Neuronal stem cell (in vitro differentiated cells): ENCODE measurements around the gene TSHZ1.
A peak's percentile ranks its signal among the peaks of the same experiment; 100 is the strongest.

Experiments
- DNase-seq: peaks from one replicate; pipeline ENCODE4 v3.0.0-alpha.2; 2013; ENCODE audit warnings: low spot score
- H2AFZ ChIP-seq: one replicate; pipeline ENCODE4 v1.6.1; 2013; ENCODE audit warnings: mild to moderate bottlenecking, low read length, inconsistent platforms
- H2AK5ac ChIP-seq: 2 replicates; pipeline ENCODE4 v1.6.1; 2013; ENCODE audit warnings: low read depth, mild to moderate bottlenecking, inconsistent platforms, low read length, moderate library complexity, mixed read lengths
- H2BK120ac ChIP-seq: 2 replicates; pipeline ENCODE4 v1.6.1; 2013; ENCODE audit warnings: low read depth, mild to moderate bottlenecking, inconsistent platforms, low read length, moderate library complexity, mixed read lengths
- H2BK12ac ChIP-seq: one replicate; pipeline ENCODE4 v1.6.1; 2013; ENCODE audit warnings: low read length, inconsistent platforms
- H2BK15ac ChIP-seq: 2 replicates; pipeline ENCODE4 v1.6.1; 2013; ENCODE audit warnings: mild to moderate bottlenecking, low read length, inconsistent platforms, mixed read lengths
- H2BK5ac ChIP-seq: one replicate; pipeline ENCODE4 v1.6.1; 2013; ENCODE audit warnings: inconsistent platforms, mild to moderate bottlenecking, low read length, moderate library complexity
- H3K14ac ChIP-seq: one replicate; pipeline ENCODE4 v1.6.1; 2013; ENCODE audit warnings: low read length, inconsistent platforms
- H3K18ac ChIP-seq: 2 replicates; pipeline ENCODE4 v1.6.1; 2013; ENCODE audit warnings: low read length, inconsistent platforms
- H3K23ac ChIP-seq: 2 replicates; pipeline ENCODE4 v1.6.1; 2013; ENCODE audit warnings: low read depth, mild to moderate bottlenecking, mixed read lengths, low read length, inconsistent platforms; ENCODE audit not compliant: poor library complexity
- H3K27ac ChIP-seq: replicated peaks from 3 replicates; pipeline ENCODE4 v1.5.1; 2013; ENCODE audit warnings: low read length, inconsistent platforms
- H3K27me3 ChIP-seq, 3 experiments: 2 replicates each; pipeline ENCODE4 v1.6.1; 2013; ENCODE audit warnings: low read length in 3 of 3, mild to moderate bottlenecking in 2 of 3, inconsistent platforms in 1 of 3, low read depth in 1 of 3, mixed read lengths in 1 of 3, moderate library complexity in 1 of 3; ENCODE audit not compliant: control insufficient read depth in 3 of 3, insufficient read depth in 3 of 3
- H3K36me3 ChIP-seq, 2 donors: replicated peaks in 1 of 2; 2 replicates each; pipeline ENCODE4 v1.6.1; 2013; ENCODE audit warnings: low read length in 2 of 2; ENCODE audit not compliant: control insufficient read depth in 2 of 2, insufficient read depth in 2 of 2
- H3K4ac ChIP-seq: 2 replicates; pipeline ENCODE4 v1.6.1; 2013; ENCODE audit warnings: inconsistent platforms, mild to moderate bottlenecking, low read length, moderate library complexity
- H3K4me1 ChIP-seq, 2 donors: 1 replicate in 1 of 2; 2 replicates in 1 of 2; pipeline ENCODE4 v1.6.1; 2013; ENCODE audit warnings: low read length in 2 of 2, low read depth in 1 of 2; ENCODE audit not compliant: control insufficient read depth in 2 of 2, insufficient read depth in 1 of 2
- H3K4me2 ChIP-seq: one replicate; pipeline ENCODE4 v1.6.1; 2013; ENCODE audit warnings: mild to moderate bottlenecking, low read length, inconsistent platforms; ENCODE audit not compliant: insufficient read depth, poor library complexity, severe bottlenecking
- H3K4me3 ChIP-seq, 2 donors: 2 replicates each; pipeline ENCODE4 v1.5.1; 2013; ENCODE audit warnings: low read length in 2 of 2, mild to moderate bottlenecking in 2 of 2, inconsistent platforms in 1 of 2, moderate library complexity in 1 of 2
- H3K79me1 ChIP-seq: one replicate; pipeline ENCODE4 v1.6.1; 2013; ENCODE audit warnings: low read depth, mild to moderate bottlenecking, inconsistent platforms, low read length, moderate library complexity
- H3K9ac ChIP-seq: one replicate; pipeline ENCODE4 v1.6.1; 2013; ENCODE audit warnings: mild to moderate bottlenecking, low read depth, low read length, inconsistent platforms; ENCODE audit not compliant: poor library complexity
- H3K9me3 ChIP-seq, 2 donors: replicated peaks in 1 of 2; 2 replicates each; pipeline versions ENCODE3 to v1.6.1; 2013; ENCODE audit warnings: low read length in 2 of 2, mild to moderate bottlenecking in 2 of 2, inconsistent platforms in 1 of 2, low read depth in 1 of 2, mixed read lengths in 1 of 2, moderate library complexity in 1 of 2; ENCODE audit not compliant: control insufficient read depth in 2 of 2, insufficient read depth in 1 of 2
- H4K8ac ChIP-seq: one replicate; pipeline ENCODE4 v1.6.1; 2013; ENCODE audit warnings: low read depth, mild to moderate bottlenecking, inconsistent platforms, low read length, moderate library complexity
- H4K91ac ChIP-seq: one replicate; pipeline ENCODE4 v1.6.1; 2013; ENCODE audit warnings: low read length, low read depth, mild to moderate bottlenecking, inconsistent platforms; ENCODE audit not compliant: poor library complexity
- WGBS, 2 donors: extraction: QIAGEN DNeasy Blood & Tissue Kit; methylation state at CpG; one replicate each; pipeline ENCODE4 v1.1.7; 2013; ENCODE audit warnings: missing lambda C conversion rate in 2 of 2, mixed read lengths in 1 of 2; ENCODE audit not compliant: insufficient read length in 2 of 2, insufficient replicate concordance in 1 of 2; ENCODE audit errors: extremely low coverage in 2 of 2; 5-methylcytosine and 5-hydroxymethylcytosine counted together

The TSHZ1 gene

GRCh38 chr18:75216212-75216910, 5.8 kb downstream of the TSHZ1 start:
- Histone ChIP-seq H4K8ac (no peak overlapping the region), H3K14ac (peak overlapping the region; percentile 65), H3K23ac (no peak overlapping the region), H3K27me3 (peaks cover 0 to 17% (median 6%) of the 10 kb centered on the region in 3 experiments), H3K9ac (no peak overlapping the region), H3K79me1 (no peaks in the 10 kb centered on the region), H3K36me3 (no peaks in the 10 kb centered on the region), H3K18ac (peak overlapping the region; percentile 27), H4K91ac (no peak overlapping the region), H3K4me3 (no peak overlapping the region), H2AK5ac (no peak overlapping the region), H3K9me3 (no peaks in the 10 kb centered on the region), H3K27ac (no peak overlapping the region), H2BK15ac (no peak overlapping the region), H2BK12ac (no peak overlapping the region), H3K4me1 (peaks cover 0 to 15% of the 10 kb centered on the region in 2 donors), H2BK5ac (no peak overlapping the region), H3K4ac (no peak overlapping the region), H2BK120ac (no peak overlapping the region), H3K4me2 (no peak overlapping the region), H2AFZ (no peak overlapping the region)
- DNase-seq: no peak
- no CpG with 5 or more reads among the region's 7 CpGs for WGBS, 2 donors

- no CpG with 5 or more reads among the region's 10 CpGs for WGBS, 2 donors
- DNase-seq: no peak
- Histone ChIP-seq H3K14ac (no peak overlapping the region), H2AK5ac (no peak overlapping the region), H3K36me3 (no peaks in the 10 kb centered on the region), H3K27me3 (peaks cover 0 to 11% (median 6%) of the 10 kb centered on the region in 3 experiments), H2BK120ac (no peak overlapping the region), H4K91ac (no peak overlapping the region), H3K79me1 (no peaks in the 10 kb centered on the region), H3K4me1 (peaks cover 0 to 15% of the 10 kb centered on the region in 2 donors), H2BK15ac (no peak overlapping the region), H4K8ac (no peak overlapping the region), H3K4ac (no peak overlapping the region), H3K9ac (no peak overlapping the region), H2AFZ (no peak overlapping the region), H3K18ac (peak overlapping the region; percentile 27), H3K23ac (no peak overlapping the region), H3K9me3 (no peaks in the 10 kb centered on the region), H3K4me2 (no peak overlapping the region), H2BK12ac (no peak overlapping the region), H3K4me3 (no peak overlapping the region), H3K27ac (no peak overlapping the region), H2BK5ac (no peak overlapping the region)
Observed at GRCh38 chr18:75216911-75217689, 6.5 kb downstream of the TSHZ1 start.

- H3K4me2 ChIP-seq: no peak overlapping the region
- H3K4me1 ChIP-seq: peaks cover 0 to 8% of the 10 kb centered on the region in 2 donors
- no peak overlapping the region for H2BK5ac ChIP-seq
- H3K23ac ChIP-seq: no peak overlapping the region
- no peak overlapping the region for H3K27ac ChIP-seq
- H2AK5ac ChIP-seq: no peak overlapping the region
- H2BK12ac ChIP-seq: no peak overlapping the region
- no peak overlapping the region for H3K4me3 ChIP-seq
- no peak overlapping the region for H3K4ac ChIP-seq
- H2BK120ac ChIP-seq: no peak overlapping the region
- H3K9ac ChIP-seq: no peak overlapping the region
- H3K36me3 ChIP-seq: no peaks in the 10 kb centered on the region
- peaks cover 0 to 2% (median 0%) of the 10 kb centered on the region in 3 experiments for H3K27me3 ChIP-seq
- H2AFZ ChIP-seq: no peak overlapping the region
- no peak for DNase-seq
- H3K9me3 ChIP-seq: no peaks in the 10 kb centered on the region
- WGBS, 2 donors: no CpG with 5 or more reads among the region's 12 CpGs
- H3K14ac ChIP-seq: no peak overlapping the region
- no peak overlapping the region for H2BK15ac ChIP-seq
- H3K18ac ChIP-seq: no peak overlapping the region
- no peak overlapping the region for H4K8ac ChIP-seq
- H4K91ac ChIP-seq: no peak overlapping the region
- no peaks in the 10 kb centered on the region for H3K79me1 ChIP-seq
Observed at GRCh38 chr18:75218065-75218923, 7.7 kb downstream of the TSHZ1 start.
